HG02981 (cell line): Measurements from ENCODE around the gene HIPK4.
A peak's percentile ranks its signal among the peaks of the same experiment; 100 is the strongest.
"Not testable (repeated sequence)": the region's sequence is repeated elsewhere in the genome, so short reads cannot be mapped to it uniquely, and the experiment has no call there.

Source experiments
- ATAC-seq: cut with Tn5 transposase; IDR thresholded peaks from one replicate; pipeline ENCODE4 v1.9.1; 2021; ENCODE audit warnings: mild to moderate bottlenecking, moderate library complexity; ENCODE audit not compliant: unreplicated experiment

Gene HIPK4

DNA sequence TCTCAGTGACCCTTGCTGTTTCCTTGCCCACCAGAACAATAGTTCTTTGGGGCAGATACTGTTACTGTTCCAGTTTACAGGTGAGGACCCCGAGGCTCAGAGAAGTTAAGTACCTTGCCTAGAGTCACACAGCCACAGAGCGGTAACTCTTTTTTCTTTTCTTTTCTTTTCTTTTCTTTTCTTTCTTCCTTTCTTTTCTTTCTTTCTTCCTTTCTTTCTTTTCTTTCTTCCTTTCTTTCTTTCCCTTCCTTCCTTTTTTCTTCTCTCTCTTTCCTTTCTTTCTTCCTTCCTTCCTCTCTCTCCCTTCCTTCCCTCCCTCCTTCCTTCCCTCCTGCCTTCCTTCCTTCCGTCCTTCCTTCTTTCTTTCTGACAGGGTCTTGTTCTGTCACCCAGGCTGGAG is 28.1 kb upstream of the HIPK4 start:
- no peak for ATAC-seq

DNA sequence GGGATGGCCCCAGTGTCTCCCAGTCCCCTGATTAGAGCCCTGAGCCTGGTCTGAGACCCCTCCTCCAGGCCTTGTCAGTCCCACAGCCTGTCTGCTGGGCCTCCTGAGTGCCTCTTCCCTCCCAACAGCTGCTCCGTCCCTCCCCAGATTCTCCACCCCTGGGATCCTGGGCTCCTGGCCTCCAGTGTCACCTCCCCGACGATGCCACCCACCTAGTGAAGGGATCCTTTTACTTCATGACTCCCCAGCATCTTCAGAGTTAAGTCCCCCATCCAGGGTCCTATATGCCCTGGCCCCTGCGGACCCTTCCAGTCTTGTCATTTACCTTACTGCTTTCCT is 27.6 kb upstream of the HIPK4 start:
- ATAC-seq, result no peak

DNA sequence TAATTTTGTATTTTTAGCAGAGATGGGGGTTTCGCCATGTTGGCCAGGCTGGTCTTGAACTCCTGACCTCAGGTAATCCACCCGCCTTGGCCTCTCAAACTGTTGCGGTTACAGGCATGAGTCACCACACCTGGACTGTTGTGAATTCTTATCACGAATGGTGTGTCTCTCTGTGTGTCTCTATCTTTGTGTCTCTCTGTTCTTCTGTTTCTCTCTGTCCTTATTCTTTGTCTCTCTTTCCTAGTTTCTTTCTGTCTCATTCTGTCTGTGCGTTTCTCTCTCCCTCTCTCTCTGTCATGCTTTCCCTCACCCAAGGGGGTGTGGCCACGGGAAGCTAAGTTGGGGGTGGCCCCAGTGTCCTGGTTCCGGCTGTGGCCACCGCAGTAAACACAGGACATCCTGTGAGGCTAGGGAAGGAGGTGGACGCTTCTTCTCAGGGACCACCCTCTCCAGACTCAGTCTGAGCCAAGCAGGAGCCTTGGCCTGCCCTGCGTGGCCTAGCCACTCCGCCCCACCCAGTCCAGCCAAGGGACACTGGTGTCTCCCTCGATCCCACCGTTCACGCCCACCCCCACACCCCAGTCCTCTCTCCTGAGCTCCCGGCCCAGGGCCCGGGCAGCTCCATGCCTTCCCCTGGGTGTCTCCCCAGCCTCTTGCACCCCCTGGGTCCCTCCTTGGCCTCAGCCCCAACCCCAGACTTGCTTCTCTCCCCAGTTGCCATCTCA is 27.1 kb upstream of the HIPK4 start:
- no peak for ATAC-seq

DNA sequence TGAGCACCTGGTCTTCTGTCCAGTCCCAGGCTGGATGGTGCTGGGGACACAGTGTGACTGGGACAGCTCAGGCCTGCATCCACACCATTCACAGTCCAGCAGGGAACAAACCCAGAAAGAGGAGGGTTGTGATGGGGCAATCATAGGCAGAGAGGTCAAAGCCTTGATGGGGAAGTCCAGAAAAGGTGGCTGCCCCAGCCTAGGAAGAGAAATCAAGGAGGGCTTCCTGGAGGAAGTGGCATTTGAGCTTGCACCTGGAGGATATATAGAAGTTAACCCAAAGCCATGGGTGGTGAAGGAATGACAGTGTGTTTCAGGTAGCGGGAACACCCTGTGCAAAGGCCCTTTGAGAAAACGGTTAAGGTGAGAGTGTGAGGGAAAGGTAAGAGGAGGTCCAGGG is 25.8 kb upstream of the HIPK4 start:
- no peak for ATAC-seq

DNA sequence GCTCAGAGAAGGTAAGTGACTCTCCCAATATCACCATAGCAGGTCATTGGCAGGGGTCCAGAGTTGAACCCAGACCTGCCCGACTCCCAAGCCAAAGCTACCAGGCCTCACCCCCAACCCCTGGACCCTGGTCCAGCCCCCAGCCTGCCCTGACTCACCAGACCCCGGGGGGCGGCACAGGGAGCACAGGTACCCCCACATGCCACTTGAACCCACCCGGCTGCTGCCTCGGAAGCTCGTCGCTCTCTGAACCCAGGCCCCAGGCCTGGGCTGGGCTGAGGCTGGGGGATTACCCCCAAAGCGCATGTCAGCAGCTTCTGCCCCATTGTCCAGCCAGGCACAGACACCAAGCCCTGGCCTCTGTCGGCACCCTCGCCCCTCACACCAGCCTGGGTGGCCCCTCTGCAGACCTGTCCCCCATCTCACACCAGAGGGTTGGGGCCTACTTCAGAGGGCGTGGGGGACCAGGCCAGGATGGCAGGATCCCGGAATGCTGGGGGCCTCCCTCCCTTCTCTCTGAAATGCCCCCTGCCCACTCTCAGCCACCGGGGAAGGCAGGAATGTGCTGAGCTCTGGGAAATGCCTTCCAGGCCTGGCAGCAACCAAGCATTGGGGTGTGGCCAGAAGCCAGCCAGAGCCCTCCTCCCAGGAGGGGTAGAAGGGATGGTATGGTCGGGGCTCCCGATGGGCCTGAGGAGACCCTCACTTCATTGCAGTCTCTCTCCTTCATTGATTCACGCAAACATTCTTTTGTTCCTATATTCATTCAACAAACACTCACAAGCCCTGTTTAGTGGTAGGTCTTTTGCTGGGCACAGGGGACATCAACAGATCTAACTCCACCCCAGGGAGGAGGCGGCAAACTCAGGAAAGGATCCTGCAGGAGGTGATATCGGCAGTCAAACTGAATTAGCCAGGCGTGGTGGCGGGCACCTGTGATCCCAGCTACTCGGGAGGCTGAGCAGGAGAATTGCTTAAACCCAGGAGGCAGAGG is 24.9 kb upstream of the HIPK4 start:
- no peak for ATAC-seq

DNA sequence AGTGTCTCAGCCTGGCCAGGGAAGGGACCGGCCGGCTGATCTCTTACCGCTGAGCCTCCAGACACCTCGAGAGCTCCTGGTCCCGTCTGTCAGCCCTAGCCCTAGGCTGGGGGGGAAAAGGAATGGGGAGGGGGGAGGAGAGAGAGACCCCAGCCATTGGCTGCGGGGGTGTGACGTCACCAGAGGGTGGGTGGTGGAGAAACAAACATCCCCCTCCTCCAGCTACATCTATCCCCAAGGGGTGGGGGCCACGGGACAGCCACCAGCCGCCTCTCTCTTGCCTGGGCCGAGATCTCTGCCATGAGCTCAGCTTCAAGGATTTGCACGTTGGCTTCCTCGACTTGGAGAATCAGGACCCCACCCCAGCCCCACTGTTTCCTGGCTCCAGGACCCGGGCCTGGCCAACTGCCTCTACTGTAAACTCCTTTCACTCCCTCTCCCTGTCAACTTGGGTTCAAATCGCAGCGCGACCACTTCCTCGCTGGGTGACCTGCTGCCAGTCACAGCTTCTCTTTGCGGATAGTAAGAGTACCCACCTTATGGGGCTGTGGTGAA is 23.4 kb upstream of the HIPK4 start, which contains the start of gene PRX:
Gene PRX (minus strand): TSS at position 88 of the 555 bp plus-strand sequence. CDS start 5,446 bp downstream, outside the sequence.
- no peak for ATAC-seq

DNA sequence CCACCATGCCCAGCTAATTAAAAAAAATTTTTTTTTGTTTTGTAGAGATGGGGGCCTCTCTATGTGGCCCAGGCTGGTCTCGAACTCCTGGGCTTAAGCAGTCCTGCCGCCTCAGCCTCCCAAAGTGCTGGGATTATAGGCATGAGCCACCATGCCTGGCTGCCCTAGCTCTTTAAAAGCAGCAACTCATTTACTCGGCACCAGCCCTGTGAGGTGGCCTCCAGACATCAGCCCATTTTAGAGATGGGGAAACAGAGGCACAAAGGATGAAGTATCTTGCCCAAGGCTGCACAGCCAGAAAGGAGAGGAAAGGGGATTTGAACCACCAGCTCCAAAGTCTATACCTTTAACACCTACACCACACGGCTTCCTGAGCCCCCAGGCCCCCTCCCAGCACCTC is 22.9 kb upstream of the HIPK4 start:
- ATAC-seq, result no peak

DNA sequence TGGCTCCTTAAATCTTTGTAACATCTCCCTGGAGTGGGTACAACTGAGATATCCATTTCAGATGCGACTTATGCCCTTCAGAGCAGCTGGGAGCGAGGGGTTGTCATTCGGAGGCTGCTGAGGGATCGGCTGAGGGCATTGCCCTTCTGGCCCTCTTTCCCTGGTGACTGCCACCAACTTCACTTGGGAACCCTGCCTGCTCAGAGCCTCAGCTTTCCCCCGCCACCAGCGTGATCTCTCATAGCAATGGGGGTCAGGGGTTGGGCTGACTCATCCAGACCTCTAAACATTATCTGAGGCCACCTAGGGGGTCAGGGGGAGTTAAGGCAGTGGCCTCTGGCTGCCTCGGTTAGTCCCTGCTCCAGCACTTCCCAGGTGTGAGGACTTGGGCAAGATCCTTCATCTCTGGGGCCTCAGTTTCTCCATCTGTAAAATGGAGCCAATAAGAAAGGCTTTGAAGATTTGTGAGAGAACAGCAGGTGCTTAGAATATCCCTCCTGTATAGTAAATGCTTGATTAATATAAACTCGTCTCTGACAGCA is 22.0 kb upstream of the HIPK4 start:
- ATAC-seq, result no peak

DNA sequence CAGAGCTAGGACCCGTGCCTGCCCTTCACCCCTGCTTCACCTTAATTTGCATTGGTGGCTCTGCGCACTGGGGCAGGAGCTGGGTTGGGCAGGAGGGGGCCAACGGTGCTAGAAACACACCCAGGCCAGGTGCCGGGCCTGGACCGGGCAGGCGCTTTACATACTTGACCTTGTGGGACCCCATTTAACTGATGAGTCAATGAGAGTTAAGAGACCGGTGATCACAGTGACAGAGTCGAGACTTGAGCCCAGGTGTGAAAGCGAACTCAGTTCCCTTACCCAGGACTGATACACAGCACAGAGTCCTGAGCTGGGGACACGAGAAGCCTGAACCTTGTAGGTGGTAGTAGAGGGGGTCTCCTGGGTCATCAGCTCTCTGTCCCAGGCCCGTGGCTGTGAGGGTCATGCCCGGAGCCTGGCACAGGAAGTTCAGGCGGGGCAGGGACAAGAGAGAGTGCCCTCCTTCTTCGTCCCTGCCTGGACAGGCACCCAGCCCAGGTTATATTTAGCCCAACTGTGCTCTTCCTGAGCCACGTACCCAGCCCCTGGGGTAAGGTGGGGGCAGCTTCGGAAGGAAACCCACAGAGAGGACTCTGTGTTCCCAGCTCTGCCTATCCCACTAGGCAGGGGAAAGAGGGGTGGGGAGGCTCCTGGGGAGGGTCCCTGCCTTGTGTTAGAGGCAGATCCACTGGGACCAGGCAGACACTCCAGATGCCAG is 21.3 kb upstream of the HIPK4 start:
- no peak for ATAC-seq

DNA sequence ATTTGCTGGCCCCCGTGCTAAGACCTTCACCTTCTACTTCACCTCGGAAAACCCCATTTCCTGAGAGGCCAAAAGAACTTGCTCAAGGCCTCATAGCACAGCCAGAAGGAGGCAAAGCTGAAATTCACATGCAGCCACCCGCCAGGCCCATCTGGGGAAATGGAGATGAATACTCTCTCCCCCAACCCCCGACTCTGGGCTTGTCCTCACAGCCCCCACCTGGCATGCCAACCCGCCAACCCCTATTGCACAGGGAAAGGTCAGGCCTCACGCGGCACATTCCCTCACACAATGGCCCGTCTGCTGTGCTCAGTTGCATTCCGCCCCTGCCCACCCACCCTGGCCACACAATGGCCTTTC is 20.0 kb upstream of the HIPK4 start:
- no peak for ATAC-seq

DNA sequence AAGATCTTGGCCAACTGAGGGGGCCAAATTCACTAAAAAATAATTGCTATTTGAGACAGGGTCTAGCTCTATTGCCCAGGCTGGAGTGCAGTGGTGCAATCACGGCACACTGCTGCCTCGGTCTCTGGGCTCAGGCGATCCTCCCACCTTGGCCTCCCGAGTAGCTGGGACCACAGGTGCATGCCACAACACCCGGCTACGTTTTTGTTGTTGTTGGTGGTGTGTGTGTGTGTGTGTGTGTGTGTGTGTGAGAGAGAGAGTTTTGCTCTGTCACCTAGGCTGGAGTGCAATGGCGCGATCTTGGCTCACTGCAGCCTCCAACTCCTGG is 18.6 kb upstream of the HIPK4 start:
- ATAC-seq, result not testable (repeated sequence)

DNA sequence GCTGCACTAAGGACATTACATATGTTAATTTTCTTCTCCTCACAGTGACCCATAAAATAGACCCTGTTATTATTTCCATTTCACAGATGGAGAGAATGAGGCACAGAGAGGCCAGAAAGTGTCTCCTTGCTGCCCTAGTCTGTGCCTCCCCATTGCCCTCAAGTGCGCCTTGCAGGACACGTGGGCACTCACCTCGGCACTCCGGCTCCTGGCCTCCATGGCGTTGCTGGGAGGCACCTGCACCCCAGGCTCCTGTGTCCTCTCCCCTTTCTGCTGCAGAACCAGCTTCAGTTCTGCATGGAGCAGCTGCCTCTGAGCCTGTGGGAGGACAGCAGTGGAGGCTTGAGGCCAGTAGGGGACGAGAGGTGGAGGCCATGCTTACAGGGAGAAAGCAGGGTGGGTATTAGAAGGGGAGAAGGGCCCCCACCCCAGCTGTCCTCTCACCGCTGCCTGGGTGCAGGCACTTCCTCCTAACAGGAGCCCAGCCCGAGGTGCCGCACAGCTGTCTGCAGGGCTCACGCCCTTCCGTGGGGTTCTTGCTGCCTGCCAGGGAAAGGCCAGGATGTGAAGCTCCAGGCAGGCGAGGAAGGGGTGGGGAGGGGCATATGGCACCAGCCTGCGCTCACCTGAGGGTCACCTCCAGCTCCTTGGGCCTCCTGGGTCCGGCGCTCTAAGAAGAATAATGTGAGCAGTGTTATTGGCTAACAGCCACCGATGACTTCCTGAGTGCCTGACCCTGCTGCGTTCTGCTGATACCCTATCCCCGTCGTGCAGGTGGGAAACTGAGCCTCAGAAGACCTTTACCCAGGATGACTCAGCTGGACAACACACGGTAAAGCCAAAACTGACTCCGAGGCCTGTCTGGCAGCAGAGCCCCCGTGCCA is 18.0 kb upstream of the HIPK4 start:
- no peak for ATAC-seq

DNA sequence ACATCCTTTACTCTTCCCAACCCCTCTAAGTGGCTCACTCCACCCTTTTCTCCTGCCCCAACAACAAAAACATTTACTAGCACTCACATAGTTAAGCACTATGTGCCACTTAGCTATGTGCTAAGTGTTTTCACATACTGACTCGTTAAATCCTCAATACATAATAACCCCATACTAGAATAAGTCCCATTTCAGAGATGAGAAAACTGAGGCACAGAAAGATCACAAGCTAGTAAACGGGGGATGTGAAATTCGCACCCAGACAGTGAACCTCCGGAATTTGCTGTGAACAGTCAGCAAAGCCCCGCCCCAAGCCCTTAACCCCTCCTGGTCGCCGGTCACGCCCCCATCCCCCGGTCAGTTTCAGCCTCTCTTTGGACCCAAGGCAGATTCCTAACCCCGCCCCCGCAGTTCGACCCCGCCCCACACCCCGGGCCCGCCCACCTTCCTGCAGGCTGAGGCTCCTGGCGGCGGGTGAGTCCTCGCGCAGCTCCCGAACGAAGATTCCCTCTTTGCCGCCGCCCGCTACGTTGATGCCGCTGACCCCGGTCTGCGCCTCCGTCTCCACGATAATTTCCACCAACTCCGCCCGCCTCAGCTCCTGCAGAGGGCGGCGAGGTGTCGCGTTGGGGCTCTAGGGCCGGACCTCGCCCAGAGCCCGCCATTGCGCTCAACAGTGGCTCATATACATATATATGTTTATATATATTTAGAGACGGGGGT is 13.4 kb upstream of the HIPK4 start:
- peak; percentile 63 for ATAC-seq

DNA sequence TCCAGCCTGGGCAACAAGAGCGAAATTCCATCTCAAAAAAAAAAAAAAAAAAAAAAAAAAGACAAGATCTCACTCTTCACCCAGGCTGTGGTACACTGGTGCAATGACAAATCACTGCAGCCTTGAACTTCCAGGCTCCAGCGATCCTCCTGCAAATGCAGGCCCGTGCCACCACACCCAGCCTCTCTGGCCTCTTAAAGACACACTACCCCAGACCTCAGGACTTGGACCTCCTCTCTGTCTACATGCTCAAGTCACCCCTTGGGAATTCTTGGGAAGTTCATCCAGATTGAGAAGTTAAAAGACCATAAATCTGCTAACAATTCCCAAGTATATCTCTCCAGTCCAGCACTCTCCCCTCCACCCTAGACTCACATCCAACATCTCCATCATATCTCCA is 10.6 kb upstream of the HIPK4 start:
- no peak for ATAC-seq

DNA sequence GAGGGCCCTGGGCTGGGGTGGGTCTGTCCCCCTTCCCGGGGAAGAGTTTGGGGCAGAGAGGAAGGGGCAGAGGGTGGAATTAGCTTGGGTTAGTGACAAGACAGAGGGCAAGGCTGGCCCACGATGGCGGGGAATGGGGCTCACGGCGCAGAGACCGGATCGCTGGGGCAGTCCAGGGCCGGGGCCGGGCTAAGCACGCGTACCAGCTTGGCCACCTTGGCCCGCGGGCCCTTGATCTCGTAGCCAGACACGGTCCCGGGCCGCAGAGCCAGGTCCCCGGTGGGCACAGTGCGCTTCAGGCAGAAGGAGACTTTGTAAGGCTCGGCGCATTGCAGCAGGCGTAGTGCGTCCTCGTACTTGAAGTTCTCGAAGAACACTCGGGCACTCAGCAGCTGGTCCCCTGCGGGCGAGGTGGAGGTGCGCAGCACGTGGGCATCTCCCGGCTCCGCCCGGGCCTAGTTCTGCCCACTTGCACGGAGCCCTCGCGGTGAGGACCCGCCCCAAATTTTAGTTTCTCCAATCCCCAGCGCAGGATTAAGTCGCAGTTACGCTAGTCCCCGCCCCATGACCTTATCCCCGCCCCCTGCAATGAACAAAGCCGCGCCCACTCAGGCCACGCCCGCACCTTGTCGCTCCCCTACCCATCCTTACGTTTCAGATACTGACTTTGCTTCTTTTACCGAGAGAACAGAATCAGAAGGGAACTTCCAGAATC is 8.6 kb upstream of the HIPK4 start:
- no peak for ATAC-seq

DNA sequence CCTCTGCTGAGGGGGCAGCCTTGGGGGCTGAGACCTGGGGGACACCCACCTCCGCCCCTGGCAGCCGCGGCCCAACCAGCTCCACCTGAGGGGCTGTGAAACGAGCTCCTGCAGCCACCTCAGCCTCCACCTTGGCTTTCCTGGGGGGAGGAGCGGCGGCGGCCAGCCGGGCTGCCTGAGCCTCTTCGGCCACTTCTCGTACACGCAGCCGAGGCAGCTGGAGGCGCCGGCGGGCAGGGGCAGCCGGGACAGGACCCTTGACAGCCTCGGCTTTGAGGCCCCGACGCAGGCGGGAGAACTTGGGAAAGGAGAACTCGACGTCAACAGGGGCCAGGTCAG is 7.6 kb upstream of the HIPK4 start:
- ATAC-seq, result no peak

DNA sequence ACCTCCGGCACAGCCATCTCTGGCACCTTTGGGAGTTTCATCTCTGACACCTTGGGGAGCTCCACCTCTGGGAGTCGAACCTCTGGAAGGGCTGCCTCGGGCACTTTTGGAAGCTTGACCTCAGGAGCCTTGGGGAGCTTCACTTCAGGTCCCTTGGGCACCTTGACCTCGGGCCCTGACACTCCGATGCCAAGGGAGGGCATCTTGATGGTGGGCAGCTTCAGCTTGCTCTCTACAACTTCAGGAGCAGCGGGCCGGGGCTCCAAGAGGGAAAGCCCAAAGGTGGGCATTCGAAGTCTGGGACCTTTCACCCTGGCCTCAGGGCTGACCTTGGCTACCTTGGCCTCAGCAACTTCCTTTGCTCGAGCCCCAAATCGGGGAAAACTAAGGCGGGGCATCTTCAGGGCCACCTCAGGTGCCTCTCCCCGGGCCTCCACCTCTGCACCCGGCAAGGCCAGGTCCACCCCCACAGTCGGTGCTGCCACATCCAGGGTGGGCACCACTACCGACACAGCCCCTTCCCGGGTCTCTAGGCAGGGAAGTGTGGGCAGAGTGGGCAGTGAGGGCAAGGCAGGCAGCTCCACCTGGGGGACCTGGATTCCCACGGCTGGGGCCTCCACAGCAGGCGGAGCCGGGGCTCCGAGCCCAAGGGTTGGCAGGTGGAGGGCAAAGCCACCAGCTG is 7.0 kb upstream of the HIPK4 start:
- no peak for ATAC-seq

DNA sequence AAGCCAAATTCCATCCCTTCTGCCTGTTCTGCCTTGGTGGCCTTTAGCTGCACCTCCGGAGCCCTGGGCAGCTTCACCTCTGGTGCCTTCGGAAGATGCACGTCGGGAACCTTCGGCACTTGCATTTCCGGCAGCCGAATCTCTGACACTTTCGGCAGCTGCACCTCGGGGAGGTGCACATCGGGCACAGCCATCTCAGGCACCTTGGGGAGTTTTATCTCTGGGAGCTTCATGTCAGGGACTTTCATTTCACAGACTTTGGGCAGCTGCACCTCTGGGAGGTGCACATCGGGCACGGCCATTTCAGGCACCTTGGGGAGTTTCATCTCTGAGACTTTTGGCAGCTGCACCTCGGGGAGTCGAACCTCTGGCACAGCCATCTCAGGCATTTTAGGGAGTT is 6.0 kb upstream of the HIPK4 start:
- no peak for ATAC-seq
